ENCODE results near the gene PDE4D.

PDE4D gene

DNA sequence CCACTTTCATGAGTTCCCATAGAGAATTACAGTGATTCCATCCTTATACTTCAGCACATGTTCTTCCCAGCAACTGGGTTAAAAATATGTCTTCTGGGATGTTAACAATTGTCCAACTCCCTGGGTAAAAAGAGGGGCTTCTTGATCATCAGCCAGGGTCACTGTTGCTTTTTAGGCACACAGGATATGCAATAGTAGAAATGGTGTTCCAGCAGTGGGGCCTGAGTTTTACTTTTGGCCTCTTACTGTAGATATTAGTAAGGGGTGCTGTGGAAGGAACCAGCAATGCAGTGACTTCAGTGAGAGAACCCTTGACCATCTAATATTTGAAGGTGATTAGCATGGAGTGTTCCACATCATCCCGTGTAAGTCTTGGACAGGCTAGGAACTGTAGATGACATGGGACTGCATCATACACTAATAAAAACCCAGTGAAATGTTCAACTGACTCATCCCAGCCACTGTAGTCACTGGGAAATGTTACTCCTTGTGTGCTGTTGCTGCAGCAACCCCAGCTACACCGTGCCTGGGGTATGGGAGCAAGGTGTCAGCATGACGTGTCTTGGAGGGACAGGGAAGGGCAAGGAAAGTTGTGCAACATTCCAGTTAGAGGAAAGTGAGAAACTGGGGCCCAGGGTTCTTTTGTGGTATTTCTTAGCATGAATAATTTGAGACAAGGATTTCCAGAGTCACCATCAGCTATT is 699.8 kb downstream of the PDE4D start:
- no peak for DNase-seq (ENCODE audit: low spot score)

DNA sequence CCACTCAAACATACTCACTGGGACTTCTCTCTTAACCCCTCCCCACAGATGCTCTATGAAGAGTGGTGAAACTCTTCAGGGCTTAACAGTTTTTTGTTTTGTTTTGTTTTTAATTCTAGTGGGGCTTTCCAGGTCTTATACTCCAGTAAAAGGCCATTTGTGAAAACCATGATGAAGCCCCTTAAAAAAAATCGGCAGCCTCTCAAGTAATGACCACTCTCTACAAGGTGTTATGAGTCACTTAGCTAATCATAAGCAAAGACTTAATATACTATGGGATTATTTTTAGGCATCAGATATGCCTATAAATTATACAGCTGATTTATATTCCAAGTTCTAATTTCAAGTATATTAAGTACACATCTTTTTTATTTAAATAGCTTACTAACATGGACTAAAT is 702.8 kb downstream of the PDE4D start:
- DNase-seq (ENCODE audit: low spot score) = no peak
- TF ChIP-seq, protein P1, sequence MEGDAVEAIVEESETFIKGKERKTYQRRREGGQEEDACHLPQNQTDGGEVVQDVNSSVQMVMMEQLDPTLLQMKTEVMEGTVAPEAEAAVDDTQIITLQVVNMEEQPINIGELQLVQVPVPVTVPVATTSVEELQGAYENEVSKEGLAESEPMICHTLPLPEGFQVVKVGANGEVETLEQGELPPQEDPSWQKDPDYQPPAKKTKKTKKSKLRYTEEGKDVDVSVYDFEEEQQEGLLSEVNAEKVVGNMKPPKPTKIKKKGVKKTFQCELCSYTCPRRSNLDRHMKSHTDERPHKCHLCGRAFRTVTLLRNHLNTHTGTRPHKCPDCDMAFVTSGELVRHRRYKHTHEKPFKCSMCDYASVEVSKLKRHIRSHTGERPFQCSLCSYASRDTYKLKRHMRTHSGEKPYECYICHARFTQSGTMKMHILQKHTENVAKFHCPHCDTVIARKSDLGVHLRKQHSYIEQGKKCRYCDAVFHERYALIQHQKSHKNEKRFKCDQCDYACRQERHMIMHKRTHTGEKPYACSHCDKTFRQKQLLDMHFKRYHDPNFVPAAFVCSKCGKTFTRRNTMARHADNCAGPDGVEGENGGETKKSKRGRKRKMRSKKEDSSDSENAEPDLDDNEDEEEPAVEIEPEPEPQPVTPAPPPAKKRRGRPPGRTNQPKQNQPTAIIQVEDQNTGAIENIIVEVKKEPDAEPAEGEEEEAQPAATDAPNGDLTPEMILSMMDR (IDR thresholded peaks at IDR 0.05; ENCODE audit: extremely low read depth, missing control alignments) = no peak

More for the DNA sequence above, 699.8 kb downstream of the PDE4D start:
- TF ChIP-seq, protein P1 (IDR thresholded peaks at IDR 0.05; ENCODE audit: extremely low read depth, missing control alignments) = no peak

DNA sequence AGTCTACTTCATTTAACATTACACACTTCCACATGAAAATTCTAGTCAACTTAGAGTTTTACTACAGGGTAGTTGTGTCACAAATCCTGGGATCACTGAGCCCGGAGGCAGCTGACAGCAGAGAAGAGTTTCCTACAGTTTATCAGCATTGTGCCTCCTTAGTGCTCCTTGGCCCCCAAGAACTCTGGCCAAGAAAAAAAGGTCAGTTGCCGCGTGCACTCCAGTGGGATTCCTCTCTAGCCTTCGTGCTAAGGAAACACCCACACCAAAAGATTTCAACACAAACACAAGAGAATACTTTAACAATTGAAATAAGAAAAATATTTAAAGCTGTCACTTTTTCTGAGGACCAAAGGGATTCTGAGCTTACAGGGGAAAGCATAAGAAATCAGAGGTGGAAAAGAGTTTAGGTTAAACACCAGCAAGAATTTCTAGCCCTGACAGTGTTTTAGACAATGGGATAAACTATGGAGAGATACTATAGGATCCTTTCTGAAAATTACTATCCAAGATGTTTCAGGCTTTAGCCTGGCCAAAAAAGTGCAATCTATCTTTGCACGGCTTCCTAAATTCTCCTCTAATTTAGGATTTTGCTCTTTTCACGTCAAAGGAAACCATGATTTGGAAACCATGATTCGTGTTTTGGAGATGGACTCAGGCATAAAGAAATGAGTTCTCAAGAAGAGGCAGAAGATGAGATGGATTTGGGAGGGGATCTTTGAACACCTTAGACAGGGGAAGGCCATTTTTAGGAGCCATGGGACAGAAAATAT is 703.9 kb downstream of the PDE4D start:
- TF ChIP-seq, protein P1 (IDR thresholded peaks at IDR 0.05; ENCODE audit: extremely low read depth, missing control alignments) = no peak
- no peak for DNase-seq (ENCODE audit: low spot score)

DNA sequence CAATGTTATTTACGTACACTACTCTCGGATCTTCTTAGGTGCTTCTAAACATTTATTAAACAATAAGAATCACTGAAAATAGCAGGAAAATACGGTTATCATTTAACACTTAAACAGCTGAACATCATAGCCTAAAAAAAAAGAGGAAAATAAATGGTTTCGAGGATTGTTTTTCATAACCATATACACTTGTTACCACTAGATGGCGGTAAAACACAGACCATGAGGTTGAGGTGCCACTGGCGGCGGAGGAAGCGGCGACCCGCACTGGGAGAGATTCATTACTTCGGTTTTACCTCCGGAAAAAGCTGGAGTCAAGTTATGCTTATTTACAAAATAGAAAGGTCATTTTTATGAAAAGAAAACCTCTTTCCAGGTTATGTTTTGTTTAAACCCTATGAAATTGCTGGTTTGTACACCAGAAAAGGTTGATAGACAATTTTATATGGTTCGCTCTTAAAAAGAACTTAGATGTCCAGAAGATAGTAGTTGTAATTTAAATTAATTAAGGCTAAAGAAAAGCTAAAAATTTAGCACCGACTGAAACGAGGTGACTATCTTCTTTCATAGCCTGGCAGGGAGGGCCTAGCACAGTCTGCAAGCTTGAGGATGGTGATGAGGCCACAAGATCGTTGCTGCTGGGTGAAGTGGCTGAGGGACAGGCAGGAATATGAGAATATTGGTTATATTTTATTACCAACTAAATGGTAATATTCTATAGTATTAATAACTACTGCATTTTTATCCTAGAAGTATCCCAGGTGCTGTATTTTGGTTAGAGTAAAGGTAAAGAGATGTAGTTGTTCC is 704.9 kb downstream of the PDE4D start:
- TF ChIP-seq, protein P1 (IDR thresholded peaks at IDR 0.05; ENCODE audit: extremely low read depth, missing control alignments) = peak; percentile 51
- DNase-seq (ENCODE audit: low spot score) = peak; percentile 51

DNA sequence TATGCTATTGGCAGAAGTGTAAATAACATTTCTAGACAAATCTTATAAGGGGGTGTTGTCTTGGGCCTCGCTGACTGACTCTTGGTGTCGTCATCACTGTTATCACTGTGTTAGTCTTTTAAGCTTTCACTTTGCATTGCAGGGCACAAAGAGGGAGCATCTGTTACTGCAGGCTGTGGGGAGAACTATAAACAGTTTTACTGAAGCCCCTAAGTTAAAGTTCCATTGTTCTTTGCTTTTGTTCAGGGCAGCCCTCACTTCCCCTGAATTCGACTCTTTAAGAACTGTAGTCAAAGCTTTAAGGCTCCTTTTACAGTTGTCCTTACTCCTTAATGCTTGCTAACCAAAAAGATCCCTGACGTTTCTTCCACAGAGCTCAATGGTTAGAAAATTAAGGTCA is 705.7 kb downstream of the PDE4D start:
- TF ChIP-seq, protein P1 (IDR thresholded peaks at IDR 0.05; ENCODE audit: extremely low read depth, missing control alignments) = no peak
- DNase-seq (ENCODE audit: low spot score) = no peak

DNA sequence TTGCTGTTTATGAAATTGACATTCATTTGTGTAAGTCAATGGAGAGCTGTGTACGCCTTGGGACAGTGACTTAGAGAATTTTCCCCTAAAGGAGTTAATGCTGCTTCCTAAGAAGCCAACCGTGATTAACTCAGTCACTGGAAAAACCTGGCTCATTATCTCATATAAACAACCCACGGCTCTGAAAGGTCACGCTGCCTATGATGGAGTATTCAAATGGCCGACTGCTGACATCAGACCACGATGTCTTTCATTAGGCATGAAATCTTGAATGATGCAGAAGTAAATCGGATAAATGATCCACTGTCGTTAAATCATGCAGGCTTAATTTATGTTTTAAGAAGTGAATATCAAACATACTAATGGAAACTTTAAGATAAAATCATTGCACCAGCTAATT is 706.9 kb downstream of the PDE4D start:
- TF ChIP-seq, protein P1 (IDR thresholded peaks at IDR 0.05; ENCODE audit: extremely low read depth, missing control alignments) = no peak
- DNase-seq (ENCODE audit: low spot score) = no peak

Data from GM20000 (cell line).